Testis (tissue), 3 donors: ENCODE data around the gene TLCD1. TPM values are rescaled to one million over a fixed set of nuclear protein-coding genes. Genes with fewer than 3 reads are reported as not detected.

Experiments used
- DNase-seq: peaks from one replicate; pipeline ENCODE4 v3.0.0-alpha.2; 2019
- H3K27ac ChIP-seq, 2 donors: fragments of 200-600 bp; sonication (generic); one replicate each; pipeline ENCODE4 v1.5.1; 2019
- H3K27me3 ChIP-seq: fragments of 200-600 bp; sonication (generic); one replicate; pipeline ENCODE4 v1.5.1; 2019
- H3K36me3 ChIP-seq: fragments of 200-600 bp; sonication (generic); one replicate; pipeline ENCODE4 v1.5.1; 2017; ENCODE audit warnings: low read depth; ENCODE audit errors: missing control alignments
- H3K4me1 ChIP-seq: fragments of 200-600 bp; sonication (generic); one replicate; pipeline ENCODE4 v1.5.1; 2019
- H3K4me3 ChIP-seq, 2 donors: fragments of 200-600 bp; sonication (generic); one replicate each; pipeline ENCODE4 v1.5.1; 2017 to 2019
- H3K9me3 ChIP-seq: fragments of 200-600 bp; sonication (generic); one replicate; pipeline ENCODE4 v1.5.1; 2017
- POLR2A ChIP-seq: fragments of 450-650 bp; IDR thresholded peaks from one replicate; pipeline ENCODE4 v1.6.1; 2017; ENCODE audit warnings: antibody characterized with exemption, mild to moderate bottlenecking, moderate library complexity
- WGBS, 2 donors: methylation state at CpG; one replicate each; pipeline ENCODE4 v1.1.5; 2018; 5-methylcytosine and 5-hydroxymethylcytosine counted together
- intact Hi-C: fragments of 100-400 bp; cut with DNase I; formaldehyde crosslinking; loops from one replicate; pipeline ENCODE4 v1.15.1; 2023; ENCODE audit warnings: low total_unique reads
- polyA plus RNA-seq: library from polyadenylated mRNA; stranded (reverse); fragments of 350-450 nt; fragmentation: Illumina TruSeq; extraction: RNeasy Lipid Tissue Mini Kit (QIAGEN cat#74804); gene quantifications from one replicate; pipeline ENCODE4 v1.2.3, GENCODE V29; 2014; ENCODE audit warnings: low read depth, low replicate concordance; ENCODE audit not compliant: insufficient read depth
- total RNA-seq, 2 donors: library from RNA; depleted of rRNA; stranded (reverse); fragments of >200 nt; gene quantifications; one replicate each; pipeline ENCODE4 v1.2.3, GENCODE V29; 2016
- TF ChIP-seq, protein P1 (sequence below), 3 experiments: fragments of 450-650 bp in 2 of 3; fragments of 200-600 bp in 1 of 3; sonication (generic) in 1 of 3; IDR thresholded peaks; one replicate each; pipeline ENCODE4 v1.5.1; 2016 to 2019; ENCODE audit warnings: antibody characterized with exemption in 3 of 3, mild to moderate bottlenecking in 2 of 3, moderate library complexity in 1 of 3

Gene TLCD1
- total and polyA plus RNA-seq, 3 donors from 2014 or later, result 4.2 to 18.0 (median 8.6) TPM

DNA sequence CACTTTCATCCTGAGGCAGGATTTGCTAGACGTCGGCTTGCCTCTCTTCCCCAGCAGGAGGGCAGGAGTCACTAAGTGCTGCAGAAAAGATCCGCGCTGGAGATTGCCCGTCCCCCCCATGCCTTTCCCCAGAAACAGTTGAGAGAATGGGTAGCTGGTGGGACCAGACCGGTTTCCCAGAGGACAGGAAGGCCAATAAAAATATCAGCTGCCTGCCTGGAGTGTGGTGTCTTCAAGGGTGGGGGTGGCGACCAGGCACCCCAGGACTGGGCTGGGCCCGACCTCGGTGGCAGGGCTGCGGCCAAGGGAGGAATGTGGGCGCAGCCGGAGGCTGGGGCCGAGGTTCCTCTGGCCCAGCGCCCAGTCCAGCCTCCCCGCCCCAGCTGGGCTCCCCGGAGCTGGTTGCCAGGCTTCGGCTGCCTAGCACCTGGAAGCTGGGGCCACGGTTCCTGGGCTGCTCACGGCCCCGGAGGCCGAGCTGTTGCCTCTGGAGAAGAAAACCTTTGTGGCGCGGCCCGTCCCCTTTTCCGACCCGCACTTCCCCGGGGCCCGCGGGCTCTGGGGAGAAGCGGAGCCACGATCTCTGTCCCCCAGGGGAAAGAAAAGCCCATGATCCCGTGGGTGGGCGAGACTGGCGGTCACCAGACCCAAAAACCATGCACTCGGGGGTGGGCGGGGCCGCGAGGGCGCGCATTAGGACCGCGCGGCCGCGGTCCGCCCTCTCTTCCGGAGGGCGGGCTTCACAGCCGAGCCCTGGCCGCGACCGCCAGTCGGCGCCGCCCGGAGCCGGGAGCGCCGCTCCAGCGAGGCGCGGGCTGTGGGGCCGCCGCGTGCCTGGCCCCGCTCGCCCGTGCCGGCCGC lies 17.4 kb upstream of the TLCD1 start, which contains the start of gene TRAF4:
TSS of gene TRAF4 (plus strand) at position 769 of the 861 bp plus-strand sequence. CDS start 102 bp downstream, outside the sequence.
- 0 to 1% methylated on average over 2 to 60 of the region's 70 CpGs for WGBS, 2 donors
- H3K27me3 ChIP-seq, result no peaks in the 10 kb centered on the region
- intact Hi-C loops, result no loop called here
- DNase-seq, result peak; percentile 84
- TF ChIP-seq, protein P1, sequence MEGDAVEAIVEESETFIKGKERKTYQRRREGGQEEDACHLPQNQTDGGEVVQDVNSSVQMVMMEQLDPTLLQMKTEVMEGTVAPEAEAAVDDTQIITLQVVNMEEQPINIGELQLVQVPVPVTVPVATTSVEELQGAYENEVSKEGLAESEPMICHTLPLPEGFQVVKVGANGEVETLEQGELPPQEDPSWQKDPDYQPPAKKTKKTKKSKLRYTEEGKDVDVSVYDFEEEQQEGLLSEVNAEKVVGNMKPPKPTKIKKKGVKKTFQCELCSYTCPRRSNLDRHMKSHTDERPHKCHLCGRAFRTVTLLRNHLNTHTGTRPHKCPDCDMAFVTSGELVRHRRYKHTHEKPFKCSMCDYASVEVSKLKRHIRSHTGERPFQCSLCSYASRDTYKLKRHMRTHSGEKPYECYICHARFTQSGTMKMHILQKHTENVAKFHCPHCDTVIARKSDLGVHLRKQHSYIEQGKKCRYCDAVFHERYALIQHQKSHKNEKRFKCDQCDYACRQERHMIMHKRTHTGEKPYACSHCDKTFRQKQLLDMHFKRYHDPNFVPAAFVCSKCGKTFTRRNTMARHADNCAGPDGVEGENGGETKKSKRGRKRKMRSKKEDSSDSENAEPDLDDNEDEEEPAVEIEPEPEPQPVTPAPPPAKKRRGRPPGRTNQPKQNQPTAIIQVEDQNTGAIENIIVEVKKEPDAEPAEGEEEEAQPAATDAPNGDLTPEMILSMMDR (IDR thresholded peaks at IDR 0.05), result peak in 2 of 3 experiments; percentile 4 to 60
- peak; percentile 68 for TF ChIP-seq POLR2A
- peak within 1 kb of the TSS; percentile 76 to 79 for H3K4me3 ChIP-seq
- H3K27ac ChIP-seq, result peak within 1 kb of the TSS; percentile 89 to 97
- H3K4me1 ChIP-seq, result peaks cover 28% of the 10 kb centered on the region
- no peaks in the 10 kb centered on the region for H3K36me3 ChIP-seq
- H3K9me3 ChIP-seq, result no peaks in the 10 kb centered on the region

DNA sequence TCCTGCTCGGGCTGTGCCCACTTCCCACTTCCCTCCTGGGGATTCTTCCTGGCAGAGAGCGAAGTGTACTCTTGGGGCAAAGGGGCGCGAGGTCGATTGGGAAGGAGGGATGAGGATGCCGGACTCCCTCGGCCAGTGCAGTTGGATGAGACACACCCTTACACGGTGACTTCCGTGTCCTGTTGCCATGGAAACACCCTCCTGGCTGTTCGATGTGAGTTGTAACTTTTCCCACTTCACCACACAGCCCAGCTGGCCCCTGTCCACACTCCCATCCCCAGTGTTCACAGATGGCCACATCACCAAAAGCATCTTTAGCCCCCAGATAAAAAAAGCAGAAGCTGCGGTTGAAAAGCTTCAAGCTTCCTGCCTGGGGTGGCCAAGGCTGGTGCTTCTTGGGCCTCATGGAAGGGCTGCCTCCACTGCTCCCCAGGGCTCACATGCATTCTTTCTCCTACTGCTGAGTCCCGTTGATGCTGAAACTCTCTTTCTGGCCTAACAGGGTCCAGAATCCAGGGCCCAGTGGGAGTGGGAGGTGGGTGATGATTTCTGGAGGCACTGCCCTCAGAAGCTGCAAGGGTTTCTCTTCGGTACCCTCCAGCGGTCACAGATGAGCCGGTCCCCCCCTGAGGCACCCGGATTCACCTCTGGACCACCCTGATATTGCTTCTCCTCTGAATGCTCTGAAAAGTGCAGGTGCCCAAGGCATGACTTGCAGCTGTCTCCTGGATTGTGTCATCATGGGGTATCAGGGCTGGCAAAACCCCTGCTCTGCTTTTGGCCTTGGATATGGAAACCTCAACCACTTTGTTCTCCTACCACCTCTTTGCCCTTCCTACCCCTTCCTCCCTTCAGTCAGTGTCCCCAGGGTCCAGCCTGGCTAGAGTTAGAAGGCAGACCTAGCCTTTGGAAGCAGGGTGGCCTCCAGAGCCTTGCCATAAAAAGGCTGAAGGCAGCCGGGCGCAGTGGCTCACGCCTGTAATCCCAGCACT lies 15.6 kb upstream of the TLCD1 start:
- Histone ChIP-seq H3K27ac (no peak overlapping the region), H3K9me3 (no peaks in the 10 kb centered on the region), H3K4me3 (no peak overlapping the region), H3K4me1 (peaks cover 20% of the 10 kb centered on the region), H3K27me3 (no peaks in the 10 kb centered on the region), H3K36me3 (no peaks in the 10 kb centered on the region)
- DNase-seq, result no peak
- intact Hi-C loops, result no loop called here
- 76 to 79% methylated on average over 17 to 19 of the region's 19 CpGs for WGBS, 2 donors
- TF ChIP-seq, protein P1 (IDR thresholded peaks at IDR 0.05), result no peak

DNA sequence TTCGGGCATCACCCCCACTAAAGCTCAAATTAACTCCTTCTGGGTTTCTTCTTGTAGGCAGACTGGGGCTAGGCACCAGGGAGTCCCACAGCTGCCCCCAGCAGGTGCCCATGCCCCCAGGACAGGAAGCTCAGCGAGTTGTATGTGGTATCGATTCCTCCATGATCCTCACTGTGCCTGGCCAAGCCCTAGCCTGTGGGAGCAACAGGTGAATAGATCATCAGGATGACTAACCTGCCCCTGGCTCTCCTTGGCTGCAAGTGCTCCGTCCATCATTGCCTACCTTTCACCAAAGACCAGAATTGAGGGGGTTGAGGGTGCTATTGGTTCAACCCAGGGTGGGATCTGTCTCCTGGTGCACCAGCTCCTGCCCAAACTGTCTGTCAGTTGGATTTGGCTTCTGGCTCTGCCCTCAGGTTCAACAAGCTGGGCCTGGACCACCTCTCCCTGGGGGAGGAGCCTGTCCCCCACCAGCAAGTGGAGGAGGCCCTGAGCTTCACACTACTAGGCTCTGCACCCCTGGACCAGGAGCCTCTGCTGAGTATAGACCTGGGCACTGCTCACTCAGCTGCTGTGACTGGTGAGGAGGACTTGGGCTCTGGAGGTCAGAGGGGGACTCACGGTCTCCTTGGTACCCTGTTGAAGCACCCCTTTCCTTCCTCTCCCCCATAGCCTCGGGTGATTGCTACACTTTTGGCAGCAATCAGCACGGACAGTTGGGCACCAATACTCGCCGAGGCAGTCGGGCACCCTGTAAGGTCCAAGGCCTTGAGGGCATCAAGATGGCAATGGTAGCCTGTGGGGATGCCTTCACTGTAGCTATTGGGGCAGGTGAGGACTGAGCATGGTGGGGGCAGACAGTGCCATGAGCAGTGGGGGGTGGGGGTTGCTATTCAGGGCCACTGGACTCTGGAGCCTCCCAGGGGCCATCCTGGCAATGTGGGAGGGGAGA lies 14.6 kb upstream of the TLCD1 start:
- peaks cover 11% of the 10 kb centered on the region for H3K4me1 ChIP-seq
- no peaks in the 10 kb centered on the region for H3K36me3 ChIP-seq
- DNase-seq, result no peak
- TF ChIP-seq, protein P1 (IDR thresholded peaks at IDR 0.05), result no peak
- no peak for TF ChIP-seq POLR2A
- intact Hi-C loops, result no loop called here
- no peak overlapping the region for H3K4me3 ChIP-seq
- H3K27me3 ChIP-seq, result no peaks in the 10 kb centered on the region
- WGBS, 2 donors, result 88 to 91% methylated on average over 7 to 10 of the region's 10 CpGs
- H3K27ac ChIP-seq, result no peak overlapping the region
- no peaks in the 10 kb centered on the region for H3K9me3 ChIP-seq

DNA sequence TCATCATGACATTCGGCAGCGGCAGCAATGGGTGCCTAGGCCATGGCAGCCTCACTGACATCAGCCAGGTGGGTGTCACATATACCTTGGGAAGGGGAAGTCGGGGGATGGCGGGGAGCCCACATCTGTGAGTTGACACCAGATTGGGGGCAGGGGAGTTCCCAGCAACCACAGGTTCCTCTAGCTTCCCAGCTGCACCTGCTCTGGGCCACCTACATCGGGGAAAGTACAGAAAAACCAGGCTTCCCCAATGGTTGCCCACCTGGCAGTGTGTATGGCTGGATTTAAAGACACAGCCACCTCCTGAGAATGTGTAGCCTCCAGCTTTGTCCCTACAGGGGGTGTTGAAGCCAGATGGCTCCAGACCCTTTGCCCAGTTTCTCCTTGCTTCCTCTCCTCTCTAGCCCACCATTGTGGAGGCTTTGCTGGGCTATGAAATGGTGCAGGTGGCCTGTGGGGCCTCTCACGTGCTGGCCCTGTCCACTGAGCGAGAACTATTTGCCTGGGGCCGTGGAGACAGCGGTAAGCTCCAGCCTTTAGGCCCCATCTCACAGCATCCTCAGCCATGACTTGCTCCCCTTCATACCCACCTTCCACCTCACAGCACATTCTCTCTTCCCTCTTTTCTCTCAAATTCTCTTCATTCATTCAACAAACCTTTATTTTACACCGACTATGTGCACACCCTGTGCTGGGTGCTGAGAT lies 12.8 kb upstream of the TLCD1 start:
- WGBS, 2 donors, result 87 to 95% methylated on average over 9 to 10 of the region's 10 CpGs
- intact Hi-C loops, result no loop called here
- H3K27ac ChIP-seq, result no peak overlapping the region
- no peaks in the 10 kb centered on the region for H3K36me3 ChIP-seq
- H3K27me3 ChIP-seq, result no peaks in the 10 kb centered on the region
- H3K9me3 ChIP-seq, result no peaks in the 10 kb centered on the region
- H3K4me1 ChIP-seq, result no peaks in the 10 kb centered on the region
- no peak for DNase-seq
- TF ChIP-seq POLR2A, result no peak
- TF ChIP-seq, protein P1 (IDR thresholded peaks at IDR 0.05), result no peak
- no peak overlapping the region for H3K4me3 ChIP-seq
